NCI-H2081 treated with DMSO at 0.1 percent for 48 hours (cell line): ENCODE results near the gene INPP5A.

Experiments
- DNase-seq: peaks from one replicate; lab custom pipeline; 2025; lab: John Stamatoyannopoulos, UW

The INPP5A gene

DNA sequence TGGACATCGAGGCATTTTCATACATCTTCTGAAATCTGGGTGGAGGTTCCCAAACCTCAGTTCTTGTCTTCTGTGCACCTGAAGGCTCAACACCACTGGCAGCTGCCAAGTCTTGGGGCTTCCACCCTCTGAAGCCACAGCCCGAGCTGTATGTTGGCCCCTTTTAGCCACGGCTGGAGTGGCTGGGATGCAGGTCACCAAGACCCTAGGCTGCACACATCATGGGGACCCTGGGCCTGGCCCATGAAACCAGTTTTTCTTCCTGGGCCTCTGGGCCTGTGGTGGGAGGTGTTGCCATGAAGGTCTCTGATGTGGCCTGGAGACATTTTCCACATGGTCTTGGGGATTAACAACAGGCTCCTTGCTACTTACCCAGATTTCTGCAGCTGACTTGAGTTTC is 62.1 kb downstream of the INPP5A start:
- DNase-seq, result no peak

DNA sequence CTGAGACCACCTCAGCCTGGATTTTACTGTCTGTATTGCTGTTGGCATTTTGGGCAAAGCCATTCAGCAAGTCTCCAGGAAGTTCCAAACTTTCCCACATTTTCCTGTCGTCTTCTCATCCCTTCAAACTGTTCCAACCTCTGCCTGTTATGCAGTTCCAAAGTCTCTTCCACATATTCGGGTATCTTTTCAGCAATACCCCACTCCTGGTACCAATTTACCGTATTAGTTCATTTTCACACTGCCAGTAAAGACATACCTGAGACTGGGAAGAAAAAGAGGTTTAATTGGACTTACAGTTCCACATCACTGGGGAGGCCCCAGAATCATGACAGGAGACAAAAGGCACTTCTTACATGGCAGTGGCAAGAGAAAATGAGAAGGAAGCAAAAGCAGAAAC is 62.8 kb downstream of the INPP5A start:
- DNase-seq, result no peak

DNA sequence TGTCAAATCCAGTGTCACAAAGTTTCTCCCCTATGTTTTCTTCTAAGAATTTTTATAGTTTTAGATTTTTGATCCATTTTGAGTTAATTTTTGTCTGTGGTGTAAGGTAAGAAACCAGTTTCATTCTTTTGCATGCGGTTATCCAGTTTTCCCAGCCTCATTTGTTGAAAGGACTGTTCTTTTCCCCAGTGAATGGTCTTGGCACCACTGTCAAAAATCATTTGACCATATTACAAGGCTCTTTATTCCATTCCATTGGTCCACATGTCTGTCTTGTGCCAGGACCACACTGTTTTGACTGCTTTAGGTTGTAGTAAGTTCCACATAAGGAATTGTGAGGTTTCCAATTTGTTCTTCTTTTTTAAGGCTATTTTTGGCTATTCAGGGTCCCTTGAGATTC is 64.0 kb downstream of the INPP5A start:
- no peak for DNase-seq

DNA sequence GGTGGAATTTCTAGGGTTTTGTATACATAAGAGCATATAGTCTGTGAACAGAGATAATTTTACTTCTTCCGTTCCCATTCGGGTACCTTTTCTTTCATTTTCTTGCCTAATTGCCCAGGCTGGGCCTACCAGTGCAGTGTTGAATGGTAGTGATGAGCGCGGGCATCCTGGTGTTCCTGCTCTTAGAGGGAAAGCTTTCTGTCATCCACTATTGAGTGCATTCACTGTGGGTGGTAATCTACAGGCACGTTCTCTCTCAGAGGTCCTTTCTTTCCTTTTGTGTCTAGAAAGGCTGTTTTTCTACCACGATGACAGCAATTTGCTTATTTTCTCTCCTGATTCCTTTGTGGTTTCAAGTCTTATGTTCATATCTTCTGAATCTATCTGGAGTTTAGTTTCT is 65.0 kb downstream of the INPP5A start:
- DNase-seq, result no peak

DNA sequence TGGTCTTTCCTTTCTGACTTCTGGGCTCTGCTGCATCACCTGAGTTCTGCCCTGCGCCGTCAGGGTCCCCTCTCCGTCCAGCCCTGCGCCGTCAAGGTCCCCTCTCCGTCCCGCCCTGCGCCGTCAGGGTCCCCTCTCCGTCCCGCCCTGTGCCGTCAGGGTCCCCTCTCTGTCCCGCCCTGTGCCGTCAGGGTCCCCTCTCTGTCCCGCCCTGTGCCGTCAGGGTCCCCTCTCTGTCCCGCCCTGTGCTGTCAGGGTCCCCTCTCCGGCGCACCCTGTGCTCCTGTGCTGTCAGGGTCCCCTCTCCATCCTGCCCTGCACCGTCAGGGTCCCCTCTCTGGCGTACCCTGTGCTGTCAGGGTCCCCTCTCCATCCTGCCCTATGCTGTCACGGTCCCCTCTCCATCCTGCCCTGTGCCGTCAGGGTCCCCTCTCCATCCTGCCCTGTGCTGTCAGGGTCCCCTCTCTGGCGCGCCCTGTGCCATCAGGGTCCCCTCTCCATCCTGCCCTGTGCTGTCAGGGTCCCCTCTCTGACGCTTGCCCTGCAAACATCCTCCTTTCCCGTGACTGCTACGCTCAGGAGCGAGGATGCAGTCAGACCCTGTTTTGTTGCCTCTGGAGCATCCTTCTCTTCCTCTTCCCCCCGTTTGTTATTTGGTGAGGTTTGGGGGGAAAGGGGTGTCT is 66.4 kb downstream of the INPP5A start:
- no peak for DNase-seq

DNA sequence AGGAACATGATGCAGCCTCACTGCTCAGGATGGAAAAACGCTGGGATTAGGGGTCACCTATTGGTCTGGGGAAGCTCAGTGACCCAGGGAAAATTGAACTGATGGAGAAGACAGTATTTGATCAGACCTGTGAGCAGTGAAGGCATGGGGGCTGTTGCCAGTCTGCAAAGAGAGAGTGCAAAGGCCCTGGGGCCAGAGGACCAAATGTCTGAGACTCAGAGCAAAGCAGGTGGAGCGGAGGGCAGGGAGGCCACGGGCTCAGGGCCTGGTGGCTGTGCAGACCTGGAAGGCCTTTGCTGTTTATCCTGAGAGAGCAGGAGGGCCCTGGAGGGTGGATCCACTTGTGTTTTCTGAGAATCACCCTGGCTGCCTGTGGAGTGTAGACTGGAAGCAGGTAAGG is 67.1 kb downstream of the INPP5A start:
- DNase-seq, result no peak

DNA sequence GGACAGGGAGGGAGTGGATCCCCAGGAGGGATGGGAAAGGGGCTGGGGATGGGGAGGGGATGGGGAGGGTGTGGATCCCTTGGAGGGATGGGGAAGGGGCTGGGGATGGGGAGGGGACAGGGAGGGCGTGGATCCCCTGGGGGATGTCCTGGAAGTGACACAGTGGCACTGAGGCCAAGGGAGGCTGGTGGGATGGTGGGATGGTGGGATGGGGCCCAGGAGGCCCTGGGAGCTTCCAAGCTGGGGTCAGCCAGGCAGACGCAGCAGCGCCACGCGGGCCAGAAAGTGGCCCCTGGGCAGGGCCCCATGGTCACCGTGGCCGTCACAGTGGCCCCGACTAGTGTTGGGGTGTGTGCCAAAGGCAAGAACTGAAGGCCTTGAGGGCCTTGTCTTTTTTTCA is 67.8 kb downstream of the INPP5A start:
- no peak for DNase-seq

DNA sequence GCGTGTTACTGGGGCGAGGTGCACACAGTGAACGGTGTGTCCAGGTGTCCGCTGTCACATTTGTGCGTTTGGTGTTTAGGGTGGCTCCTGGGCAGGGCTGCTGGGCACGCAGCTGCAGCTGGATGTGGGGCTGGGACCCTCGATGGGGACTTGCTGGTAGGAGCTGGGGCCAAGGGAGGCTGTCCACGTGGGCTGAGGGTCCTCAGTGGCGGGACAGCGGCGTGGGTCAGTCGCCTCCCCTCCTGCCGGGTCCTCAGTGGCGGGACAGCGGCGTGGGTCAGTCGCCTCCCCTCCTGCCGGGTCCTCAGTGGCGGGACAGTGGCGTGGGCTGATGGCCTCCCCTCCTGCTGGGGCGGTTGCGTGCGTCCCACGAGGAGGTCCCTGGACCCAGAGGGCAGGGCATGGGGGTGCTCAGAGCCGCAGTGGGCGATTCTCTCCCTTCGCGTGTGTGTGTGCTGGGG is 68.5 kb downstream of the INPP5A start:
- DNase-seq, result no peak

DNA sequence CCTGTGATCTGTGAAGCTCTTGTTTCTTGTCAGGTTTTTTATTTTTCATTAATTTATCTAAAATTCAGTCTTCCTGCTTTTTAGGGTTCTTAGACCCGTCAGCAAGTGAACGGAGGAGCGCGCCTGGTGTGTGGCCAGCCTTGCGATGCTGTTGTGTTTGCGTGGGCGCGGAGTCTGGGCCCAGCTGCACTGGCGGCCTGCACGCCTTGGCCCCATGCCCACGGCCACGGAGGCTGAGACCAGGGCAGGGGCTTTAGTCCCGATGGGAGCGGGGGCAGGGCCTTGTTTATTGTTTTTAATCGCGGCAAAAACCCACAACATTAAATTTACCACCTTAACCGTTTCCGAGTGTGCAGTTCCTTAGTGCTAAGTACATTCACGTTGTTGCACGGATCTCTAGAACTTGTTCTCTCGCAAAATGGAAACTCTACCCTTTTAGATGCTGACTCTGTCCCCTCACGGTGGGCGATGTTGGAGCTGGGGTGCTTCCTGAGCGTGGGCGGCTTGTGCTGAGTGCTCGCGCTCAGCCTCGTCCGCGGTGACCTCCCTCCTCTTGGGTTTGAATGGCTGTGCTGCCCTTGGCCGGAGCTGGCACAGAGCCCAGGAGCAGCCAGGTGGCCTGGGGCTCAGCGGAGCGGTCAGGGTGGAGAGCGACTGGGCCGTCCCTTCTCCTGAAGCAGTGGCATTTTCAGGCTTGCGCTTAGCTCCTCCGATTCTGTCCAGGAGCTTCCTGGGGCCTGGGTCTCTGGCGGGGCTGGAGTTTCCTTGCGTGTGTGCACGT is 69.1 kb downstream of the INPP5A start:
- no peak for DNase-seq

DNA sequence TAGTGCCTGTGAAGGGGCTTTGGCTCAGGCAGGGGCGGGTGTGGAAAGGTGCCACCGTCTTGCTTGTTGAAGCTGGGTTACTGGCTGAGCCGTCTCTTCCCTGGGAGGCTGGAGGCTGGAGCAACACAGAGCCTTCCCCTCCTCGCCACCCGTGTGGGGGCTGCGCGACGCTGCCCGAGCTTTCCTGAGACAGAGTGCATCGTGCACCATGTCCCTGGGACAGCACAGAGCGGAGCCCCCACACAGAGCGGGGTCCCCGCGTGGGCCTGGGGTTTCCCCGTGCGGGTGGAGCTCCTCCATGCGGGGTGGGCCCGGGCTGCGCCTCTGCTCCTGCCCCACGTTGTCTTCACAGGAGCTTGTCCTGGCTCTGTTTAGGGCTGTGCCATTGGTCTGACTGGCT is 69.9 kb downstream of the INPP5A start:
- no peak for DNase-seq

DNA sequence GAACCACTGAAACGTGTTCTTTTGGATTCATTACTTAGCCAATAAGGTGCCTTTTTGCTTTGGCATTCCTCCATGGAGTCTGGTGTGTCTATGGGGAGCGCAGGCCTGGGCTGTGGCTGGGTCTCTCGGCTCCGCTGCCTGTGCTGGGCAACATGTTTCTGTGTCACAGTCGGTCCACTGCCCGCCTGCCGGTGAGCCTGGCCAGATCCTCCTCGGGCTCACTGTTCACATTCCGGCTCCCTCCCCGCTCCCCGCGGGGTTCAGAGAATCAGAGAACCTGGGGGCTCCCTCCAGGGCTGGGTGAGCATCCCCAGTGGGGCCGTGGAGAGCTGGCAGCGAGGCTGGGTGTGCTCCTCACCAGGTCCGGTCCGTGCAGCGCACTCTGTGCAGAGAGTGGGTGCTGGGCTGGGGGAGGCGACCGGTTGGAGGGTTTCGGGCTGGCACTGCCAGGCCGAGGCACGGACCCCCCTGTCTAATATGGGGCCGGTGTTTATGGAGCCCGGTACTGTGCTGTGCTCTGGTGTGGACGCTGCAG is 70.4 kb downstream of the INPP5A start:
- DNase-seq, result no peak

DNA sequence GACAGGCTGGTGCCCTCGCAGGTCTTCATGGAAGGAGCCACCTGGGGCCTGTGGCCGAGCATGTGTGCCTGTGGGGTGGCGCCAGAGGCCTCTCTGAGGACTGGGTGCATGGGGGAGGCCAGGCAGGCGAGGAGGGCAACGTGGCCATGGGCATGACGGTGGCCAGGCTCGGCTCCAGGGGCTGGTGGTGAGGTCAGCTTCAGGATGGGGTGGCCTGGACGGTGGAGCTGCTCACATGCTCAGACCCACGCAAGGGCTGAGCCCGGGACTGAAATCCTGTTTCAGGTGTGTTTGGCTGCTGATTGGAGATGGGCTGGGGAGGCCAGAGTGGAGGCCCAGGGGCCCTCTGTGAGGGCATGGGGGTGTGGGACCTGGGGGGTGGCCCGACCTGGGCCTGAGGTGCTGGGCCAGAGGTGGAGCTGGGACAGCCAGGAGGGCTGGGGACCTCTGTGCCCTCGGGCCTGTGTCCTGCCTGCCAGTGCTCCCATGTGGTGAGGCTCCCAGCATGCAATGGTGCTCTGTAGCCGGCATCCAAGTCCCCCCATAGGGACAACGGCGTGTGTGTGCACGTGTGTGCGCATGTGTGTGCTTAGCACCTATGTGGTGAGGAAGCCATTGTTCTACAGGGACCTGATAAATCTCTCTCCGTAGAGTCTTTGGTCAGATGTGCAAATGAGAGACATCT is 71.1 kb downstream of the INPP5A start:
- DNase-seq, result no peak

DNA sequence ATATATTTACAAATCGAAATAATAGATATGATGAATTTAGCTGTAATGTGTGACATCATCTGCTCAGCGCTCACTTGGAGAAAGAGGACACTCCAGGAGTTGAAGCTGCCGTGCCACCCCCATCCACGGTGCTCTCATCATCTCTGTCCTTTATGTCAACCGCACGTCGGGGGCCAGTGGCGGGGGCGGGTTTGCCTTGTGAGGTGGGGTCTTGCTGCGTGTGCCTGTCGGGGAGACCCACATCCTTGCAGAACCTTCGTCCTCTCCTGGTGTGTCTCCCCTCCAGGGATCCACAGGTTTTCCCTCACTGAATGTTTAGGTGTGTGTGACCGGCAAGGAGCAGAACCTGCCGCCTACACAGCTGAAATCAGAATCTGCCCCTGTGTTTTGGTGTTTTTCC is 71.6 kb downstream of the INPP5A start:
- DNase-seq, result no peak

DNA sequence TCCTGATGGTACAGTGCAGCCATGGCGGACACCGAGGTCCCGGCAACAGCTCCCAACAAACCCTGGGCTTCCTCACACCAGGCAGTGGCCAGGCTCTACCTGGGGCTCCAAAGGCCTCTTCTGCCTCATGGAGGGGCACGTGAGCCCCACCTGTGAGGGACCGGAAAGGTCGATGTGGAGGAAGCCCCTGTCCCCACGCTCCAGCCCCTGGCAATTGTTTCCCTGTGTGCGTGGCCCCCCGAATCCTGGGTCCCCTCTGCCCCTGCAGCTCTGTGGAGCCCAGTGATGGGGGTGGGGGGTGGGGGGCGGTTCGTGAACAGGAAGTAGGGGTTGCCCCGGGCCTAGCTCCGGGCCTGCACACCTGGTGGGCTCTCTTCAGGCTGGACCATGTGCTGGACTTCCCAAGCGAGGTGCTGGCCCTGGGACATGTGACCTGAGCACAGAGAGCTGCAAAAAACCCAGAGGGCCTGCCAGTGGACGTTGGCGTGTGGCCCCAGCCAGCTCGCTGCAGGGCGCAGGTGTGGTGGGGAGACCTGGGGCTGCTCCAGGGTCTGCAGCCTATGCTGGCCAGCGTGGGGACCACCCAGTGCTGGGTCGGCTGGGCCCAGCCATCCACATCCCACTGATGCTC is 72.6 kb downstream of the INPP5A start:
- DNase-seq, result no peak

DNA sequence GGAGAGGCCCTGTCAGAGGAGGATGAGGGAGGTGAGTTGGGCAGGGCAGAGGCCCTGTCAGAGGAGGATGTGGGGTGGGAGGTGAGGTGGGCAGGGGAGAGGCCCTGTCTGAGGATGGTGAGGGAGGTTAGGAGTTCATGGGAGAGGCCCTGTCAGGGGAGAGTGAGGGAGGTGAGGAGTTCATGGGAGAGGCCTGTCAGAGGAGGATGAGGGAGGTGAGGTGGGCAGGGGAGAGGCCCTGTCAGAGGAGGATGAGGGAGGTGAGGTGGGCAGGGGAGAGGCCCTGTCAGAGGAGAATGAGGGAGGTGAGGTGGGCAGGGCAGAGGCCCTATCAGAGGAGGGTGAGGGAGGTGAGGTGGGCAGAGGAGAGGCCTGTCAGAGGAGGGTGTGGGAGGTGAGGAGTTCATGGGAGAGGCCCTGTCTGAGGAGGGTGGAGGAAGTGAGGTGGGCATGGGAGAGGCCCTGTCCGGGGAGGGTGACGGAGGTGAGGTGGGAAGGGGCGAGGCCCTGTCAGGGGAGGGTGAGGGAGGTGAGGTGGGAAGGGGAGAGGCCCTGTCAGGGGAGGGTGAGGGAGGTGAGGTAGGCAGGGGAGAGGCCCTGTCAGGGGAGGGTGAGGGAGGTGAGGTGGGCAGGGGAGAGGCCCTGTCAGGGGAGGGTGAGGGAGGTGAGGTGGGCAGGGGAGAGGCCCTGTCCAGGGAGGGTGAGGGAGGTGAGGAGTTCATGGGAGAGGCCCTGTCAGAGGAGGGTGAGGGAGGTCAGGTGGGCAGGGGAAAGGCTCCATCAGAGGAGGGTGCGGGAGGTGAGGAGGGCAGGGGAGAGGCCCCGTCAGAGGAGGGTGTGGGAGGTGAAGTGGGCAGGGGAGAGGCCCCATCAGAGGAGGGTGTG is 73.7 kb downstream of the INPP5A start:
- DNase-seq, result no peak

DNA sequence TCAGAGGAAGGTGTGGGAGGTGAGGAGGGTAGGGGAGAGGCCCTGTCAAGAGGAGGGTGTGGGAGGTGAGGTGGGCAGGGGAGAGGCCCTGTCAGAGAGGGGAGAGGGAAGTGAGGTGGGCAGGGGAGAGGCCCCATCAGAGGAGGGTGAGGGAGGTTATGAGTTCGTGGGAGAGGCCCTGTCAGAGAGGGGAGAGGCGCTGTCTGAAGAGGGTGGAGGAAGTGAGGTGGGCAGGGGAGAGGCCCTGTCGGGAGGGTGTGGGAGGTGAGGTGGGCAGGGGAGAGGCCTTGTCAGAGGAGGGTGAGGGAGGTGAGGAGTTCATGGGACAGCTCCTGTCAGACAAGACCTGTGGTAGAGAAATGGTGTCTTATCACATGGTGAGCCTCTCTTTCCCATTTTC is 74.4 kb downstream of the INPP5A start:
- no peak for DNase-seq

DNA sequence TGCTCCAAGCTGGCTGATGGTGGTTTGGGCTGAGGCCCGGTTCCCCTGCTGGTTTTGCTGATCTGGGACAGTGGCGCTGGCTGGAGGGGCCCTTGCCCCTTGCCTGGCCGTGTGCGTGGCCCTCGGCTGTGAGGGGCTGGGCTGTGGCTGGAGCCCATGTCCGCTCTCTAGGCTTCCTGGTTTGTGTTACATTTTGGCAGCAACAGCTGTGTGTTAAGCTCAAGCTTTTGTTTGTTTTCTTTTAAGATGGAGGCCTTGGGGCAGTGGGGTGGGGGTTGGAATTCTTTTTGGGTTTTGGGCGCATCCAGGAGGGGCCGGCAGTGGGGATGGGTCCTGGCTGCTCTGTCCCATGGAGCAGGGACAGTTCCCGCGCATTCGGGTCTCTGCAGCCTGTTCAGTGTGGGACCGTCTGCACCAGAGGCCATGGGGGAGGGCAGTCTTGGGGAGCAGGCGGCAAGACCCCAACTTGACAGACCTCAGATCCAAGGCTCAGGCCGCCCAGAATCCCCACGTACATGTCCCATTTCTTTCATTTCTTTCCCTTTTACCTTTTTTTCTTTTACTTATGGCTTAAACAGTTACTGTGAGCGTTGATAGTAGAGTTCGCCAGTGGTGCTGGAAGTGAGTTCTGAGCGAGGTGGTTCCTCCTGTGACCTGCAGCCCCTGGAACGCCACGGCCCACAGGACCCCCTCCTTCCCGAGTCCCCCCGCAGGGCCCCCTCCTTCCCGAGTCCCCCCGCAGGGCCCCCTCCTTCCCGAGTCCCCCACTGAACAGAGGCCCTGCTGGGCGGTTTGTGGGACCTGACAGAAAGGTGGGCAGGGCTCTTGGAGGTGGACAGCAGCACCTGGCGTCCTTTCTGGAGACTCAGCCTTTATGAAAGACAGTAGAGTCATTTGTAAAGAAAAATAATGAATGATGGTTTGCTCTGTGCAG is 75.3 kb downstream of the INPP5A start:
- DNase-seq, result no peak

DNA sequence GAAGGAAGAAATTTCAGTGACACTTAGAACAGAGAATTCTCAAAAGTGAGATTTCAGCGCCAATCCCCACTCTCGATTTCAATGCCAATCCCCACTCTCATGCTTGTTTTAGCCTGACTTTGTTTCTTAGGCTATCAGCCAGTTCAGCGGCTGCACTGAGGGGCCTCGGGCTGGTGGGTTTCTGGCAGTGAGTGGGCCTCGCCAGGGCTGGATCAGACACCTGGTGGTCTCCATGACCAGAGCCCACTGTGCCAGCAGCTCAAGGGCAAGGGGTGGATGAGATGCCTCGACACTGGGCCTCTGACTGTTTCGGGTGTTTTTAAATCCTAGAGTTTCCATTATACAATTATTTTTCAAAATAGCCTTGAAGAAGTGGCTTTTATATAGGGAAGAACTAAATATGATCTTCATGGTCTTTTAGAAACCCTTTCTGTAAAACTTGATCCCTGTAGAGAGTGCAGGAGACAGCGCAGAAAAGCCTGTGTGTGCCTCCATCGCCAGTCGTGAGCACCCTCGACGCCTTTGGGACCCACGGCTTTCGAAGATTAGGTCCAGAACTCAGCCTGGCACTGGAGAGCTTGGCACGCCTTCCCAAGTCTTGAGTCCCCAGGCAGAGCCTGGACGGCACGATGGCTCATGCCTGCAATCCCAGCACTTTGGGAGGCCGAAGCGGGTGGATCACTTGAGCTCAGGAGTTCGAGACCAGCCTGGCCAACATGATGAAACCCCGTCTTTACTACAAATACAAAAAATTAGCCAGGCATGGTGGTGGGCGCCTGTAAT is 76.2 kb downstream of the INPP5A start:
- DNase-seq, result no peak
